ENCODE data around the gene ERFE. TPM values are rescaled to one million over a fixed set of nuclear protein-coding genes. Genes with fewer than 3 reads are reported as not detected.

The ERFE gene
- total and polyA plus RNA-seq, 2 of the 4 experiments (the other 2 are of a cell fraction), result 1.3 to 3.5 TPM

- TF ChIP-seq FOS (IDR thresholded peaks at IDR 0.05; ENCODE audit: low read depth, low read length), result no peak
Measured at GRCh38 chr2:238163481-238164198, 4.9 kb downstream of the ERFE start (continued).

- H3K9me1 ChIP-seq (ENCODE audit: insufficient read depth, low read length), result peaks cover 25% of the 10 kb centered on the region
- no peak overlapping the region for H4K8ac ChIP-seq (ENCODE audit: low read depth in 2 of 2, low read length in 2 of 2)
- H3K23ac ChIP-seq (ENCODE audit: low read depth, low read length), result no peak overlapping the region
- H3K9ac ChIP-seq (ENCODE audit: low read depth, low read length), result no peak overlapping the region
- no peak overlapping the region for H3K4me3 ChIP-seq (ENCODE audit: insufficient read depth, low read depth, low read length)
- DNase-seq (no peak), ATAC-seq (ENCODE audit: low read depth) (no peak)
- in situ Hi-C loops (cut with MboI; ENCODE audit: low sequenced_read_pairs) (no loop called here), dilution Hi-C loops (cut with HindIII; ENCODE audit: low sequenced_read_pairs, unreplicated experiment) (no loop called here), intact Hi-C loops (cut with micrococcal nuclease) (no loop called here)
- no peak overlapping the region for H3K27ac ChIP-seq (ENCODE audit: insufficient read depth, low read length)
- peaks cover 11% of the 10 kb centered on the region; the same call in 1 of the 2 replicates for H3K36me3 ChIP-seq (ENCODE audit: control insufficient read depth, insufficient read depth, low read length)
- H2BK5ac ChIP-seq (ENCODE audit: low read depth, low read length, poor library complexity, severe bottlenecking), result no peak overlapping the region
- BruUV-seq (replicated peaks), result no TSS peak
- H4K20me1 ChIP-seq (ENCODE audit: insufficient read depth, low read length), result peaks cover 8% of the 10 kb centered on the region
- H3K14ac ChIP-seq (replicated peaks; ENCODE audit: low read depth, low read length), result no peak overlapping the region
- H3K4ac ChIP-seq (ENCODE audit: low read depth, low read length), result no peak overlapping the region
- peaks cover 2% of the 10 kb centered on the region; the same call in 1 of the 2 replicates for H3K27me3 ChIP-seq (ENCODE audit: control insufficient read depth, insufficient read depth, low read length)
- 85% methylated on average over 4 of the region's 8 CpGs; no CpG with 5 or more reads in 1 of the 2 experiments for WGBS, 2 experiments (ENCODE audit: extremely low coverage in 2 of 2, insufficient read length in 1 of 2)
- H4K5ac ChIP-seq (ENCODE audit: low read depth, low read length), result no peak overlapping the region
- H2AFZ ChIP-seq (replicated peaks; ENCODE audit: low read length, poor library complexity), result no peak overlapping the region
- H2AK5ac ChIP-seq (ENCODE audit: low read depth, low read length), result no peak overlapping the region
- H3K9me3 ChIP-seq (ENCODE audit: control insufficient read depth, insufficient read depth, low read length), result no peaks in the 10 kb centered on the region
- H3K18ac ChIP-seq (ENCODE audit: low read depth, low read length), result no peak overlapping the region
- H2AK9ac ChIP-seq (replicated peaks; ENCODE audit: low read depth, low read length, poor library complexity), result no peak overlapping the region
- ChIA-PET POLR2A (ENCODE audit: unreplicated experiment) (no interaction called here), CTCF (no interaction called here)
- no peak overlapping the region for H2BK15ac ChIP-seq (ENCODE audit: low read depth, low read length)
- no peak overlapping the region for H2BK20ac ChIP-seq (ENCODE audit: low read depth, low read length)
- H3K4me2 ChIP-seq (ENCODE audit: low read depth, low read length), result no peak overlapping the region
- H3K79me1 ChIP-seq (ENCODE audit: low read depth in 1 of 2, low read length in 2 of 2), result peaks cover 3 to 18% of the 10 kb centered on the region in 2 experiments; a peak in 3 of 4 replicates
- H4K91ac ChIP-seq (ENCODE audit: insufficient read depth, low read depth, low read length), result no peak overlapping the region
- TF ChIP-seq CTCF (conservative IDR thresholded peaks at IDR 0.05; ENCODE audit: low read depth, low read length) (no peak), RAD21 (IDR thresholded peaks at IDR 0.05; ENCODE audit: low read length) (no peak), RFX5 (IDR thresholded peaks at IDR 0.05; ENCODE audit: low read depth, low read length) (no peak), FOS (IDR thresholded peaks at IDR 0.05; ENCODE audit: low read depth, low read length) (no peak), MAFK (IDR thresholded peaks at IDR 0.05; ENCODE audit: low read depth, low read length) (no peak), SMC3 (IDR thresholded peaks at IDR 0.05; ENCODE audit: low read depth, low read length) (no peak), MXI1 (IDR thresholded peaks at IDR 0.05; ENCODE audit: borderline replicate concordance, low read depth, low read length) (no peak)
- H3K4me1 ChIP-seq (ENCODE audit: control insufficient read depth, insufficient read depth, low read length), result peaks cover 31% of the 10 kb centered on the region
- H3K56ac ChIP-seq (ENCODE audit: extremely low read depth, insufficient read depth, low read length), result no peak overlapping the region
- H2BK120ac ChIP-seq (ENCODE audit: low read depth, low read length), result no peak overlapping the region
Measured at GRCh38 chr2:238164906-238165287, 6.1 kb downstream of the ERFE start.

Measured in IMR-90 (cell line).